Right atrium auricular region (tissue), 2 donors: ENCODE results near the gene MYO9B. TPM values are rescaled to one million over a fixed set of nuclear protein-coding genes. Genes with fewer than 3 reads are reported as not detected.

Experiments
- DNase-seq: peaks from one replicate; pipeline ENCODE4 v3.0.0-alpha.2; 2019; ENCODE audit warnings: low spot score
- H3K27ac ChIP-seq, 2 donors: fragments of 200-600 bp; sonication (generic); 1 replicate in 1 of 2; 2 replicates in 1 of 2; pipeline ENCODE4 v1.5.1; 2016 to 2019
- H3K27me3 ChIP-seq, 2 donors: fragments of 200-600 bp; sonication (generic); one replicate each; pipeline versions ENCODE4 v1.5.1 to v1.6.0; 2017 to 2019
- H3K36me3 ChIP-seq: fragments of 200-600 bp; sonication (generic); one replicate; pipeline ENCODE4 v1.5.1; 2016
- H3K4me1 ChIP-seq, 2 donors: fragments of 200-600 bp; sonication (generic); one replicate each; pipeline versions ENCODE4 v1.5.1 to v1.6.0; 2017 to 2019
- H3K4me3 ChIP-seq, 2 donors: fragments of 200-600 bp; sonication (generic); 1 replicate in 1 of 2; 2 replicates in 1 of 2; pipeline ENCODE4 v1.5.1; 2017 to 2019; ENCODE audit warnings: mild to moderate bottlenecking in 1 of 2, moderate library complexity in 1 of 2
- H3K9me3 ChIP-seq, 2 donors: fragments of 200-600 bp; sonication (generic); one replicate each; pipeline ENCODE4 v1.5.1; 2019
- CTCF ChIP-seq, 2 donors: fragments of 200-600 bp; sonication (generic); IDR thresholded peaks; one replicate each; pipeline ENCODE4 v1.5.1; 2019; ENCODE audit warnings: antibody characterized with exemption in 2 of 2
- total RNA-seq, 2 donors: library from RNA; depleted of rRNA; stranded (reverse); fragments of >200 nt; gene quantifications; one replicate each; pipeline ENCODE4 v1.1.0, GENCODE V29; 2016

The MYO9B gene
- total RNA-seq, 2 donors from 2014 or later, result 25.4 to 40.8 TPM

- H3K36me3 ChIP-seq, result peaks cover 33% of the 10 kb centered on the region
- no peaks in the 10 kb centered on the region for H3K27me3 ChIP-seq
- H3K9me3 ChIP-seq, result no peaks in the 10 kb centered on the region
- H3K4me3 ChIP-seq, result peak overlapping the region; percentile 31 to 59
- peak overlapping the region; percentile 67 to 69 for H3K27ac ChIP-seq
- no peak for TF ChIP-seq CTCF (IDR thresholded peaks at IDR 0.05)
- H3K4me1 ChIP-seq, result peaks cover 0 to 28% of the 10 kb centered on the region in 2 donors
- DNase-seq, result no peak
Measured at GRCh38 chr19:17235971-17236777, 160.6 kb downstream of the MYO9B start.

GRCh38 chr19:17236811-17237543 is 161.4 kb downstream of the MYO9B start:
- no peak for TF ChIP-seq CTCF (IDR thresholded peaks at IDR 0.05)
- peak overlapping the region in 1 of 2 donors; percentile 16 for H3K27ac ChIP-seq
- H3K4me1 ChIP-seq, result peaks cover 0 to 36% of the 10 kb centered on the region in 2 donors
- H3K9me3 ChIP-seq, result no peaks in the 10 kb centered on the region
- H3K4me3 ChIP-seq, result no peak overlapping the region
- no peaks in the 10 kb centered on the region for H3K27me3 ChIP-seq
- no peak for DNase-seq
- H3K36me3 ChIP-seq, result peaks cover 25% of the 10 kb centered on the region

GRCh38 chr19:17237747-17238706 is 162.4 kb downstream of the MYO9B start:
- H3K9me3 ChIP-seq, result no peaks in the 10 kb centered on the region
- H3K27me3 ChIP-seq, result no peaks in the 10 kb centered on the region
- no peak overlapping the region for H3K4me3 ChIP-seq
- peaks cover 14% of the 10 kb centered on the region for H3K36me3 ChIP-seq
- no peak for DNase-seq
- peaks cover 0 to 46% of the 10 kb centered on the region in 2 donors for H3K4me1 ChIP-seq
- no peak for TF ChIP-seq CTCF (IDR thresholded peaks at IDR 0.05)
- no peak overlapping the region for H3K27ac ChIP-seq

GRCh38 chr19:17240062-17240752 is 164.6 kb downstream of the MYO9B start:
- no peak for TF ChIP-seq CTCF (IDR thresholded peaks at IDR 0.05)
- Histone ChIP-seq H3K36me3 (peaks cover 10% of the 10 kb centered on the region), H3K27me3 (no peaks in the 10 kb centered on the region), H3K4me3 (no peak overlapping the region), H3K9me3 (no peaks in the 10 kb centered on the region), H3K4me1 (peaks cover 0 to 45% of the 10 kb centered on the region in 2 donors), H3K27ac (no peak overlapping the region)
- no peak for DNase-seq

DNA sequence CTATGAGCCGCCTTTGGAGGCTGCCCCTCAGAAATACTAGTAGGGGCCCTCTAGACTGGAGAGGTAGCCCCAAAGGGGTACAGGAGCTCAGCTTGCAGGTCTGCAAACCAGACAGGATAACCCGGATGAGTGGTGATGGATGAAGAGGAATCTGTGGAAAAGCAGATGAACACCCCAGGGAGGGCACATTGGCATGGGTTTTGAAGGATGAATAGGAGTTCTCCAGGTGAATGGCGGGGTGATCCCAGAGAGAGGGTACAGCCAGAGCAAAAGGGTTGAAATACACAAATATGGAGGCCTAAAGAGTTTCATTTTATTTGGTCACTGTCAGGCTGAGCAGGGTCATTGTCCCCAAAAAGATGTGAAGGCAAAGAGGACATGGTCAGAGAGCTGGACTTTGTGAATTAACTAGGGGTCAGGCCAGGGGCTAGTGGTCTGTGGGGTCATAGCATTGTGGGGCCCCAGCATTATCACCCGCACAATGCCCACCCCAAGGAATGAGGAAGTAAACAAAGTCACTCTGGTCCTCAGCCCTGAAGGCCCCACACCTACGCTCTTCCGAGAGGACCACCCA is 165.3 kb downstream of the MYO9B start:
- no peak for DNase-seq
- peaks cover 0 to 40% of the 10 kb centered on the region in 2 donors for H3K4me1 ChIP-seq
- TF ChIP-seq CTCF (IDR thresholded peaks at IDR 0.05), result no peak

More for the DNA sequence above, 165.3 kb downstream of the MYO9B start:
- H3K27me3 ChIP-seq, result no peaks in the 10 kb centered on the region
- peak overlapping the region; percentile 51 to 84 for H3K27ac ChIP-seq
- no peaks in the 10 kb centered on the region for H3K9me3 ChIP-seq
- peaks cover 10% of the 10 kb centered on the region for H3K36me3 ChIP-seq
- no peak overlapping the region for H3K4me3 ChIP-seq
